ENCODE results near the gene G3BP1. TPM values are rescaled to one million over a fixed set of nuclear protein-coding genes. Genes with fewer than 3 reads are reported as not detected.

Gene G3BP1
- total and polyA plus RNA-seq, 8 donors: 15.1 to 138 (median 53.1) TPM

DNA sequence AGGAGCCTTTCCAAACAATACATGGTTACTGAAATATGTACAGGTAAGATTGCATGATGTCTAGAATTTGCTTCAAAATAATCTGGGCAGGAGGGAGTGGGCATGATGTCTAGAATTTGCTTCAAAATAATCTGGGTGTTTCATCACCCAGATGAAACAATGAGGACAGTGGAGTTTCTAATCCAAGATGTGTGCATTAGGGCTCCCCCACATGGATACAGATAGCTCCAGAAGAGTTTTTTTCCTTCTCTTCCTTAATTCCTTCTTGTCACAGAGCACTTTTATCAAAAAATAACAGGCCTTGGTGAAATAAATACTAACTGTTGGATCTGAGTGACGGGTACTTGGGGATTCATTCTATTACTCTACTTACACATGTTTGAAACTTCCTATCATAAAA is 28.2 kb upstream of the G3BP1 start:
- TF ChIP-seq POLR2AphosphoS5 (IDR thresholded peaks at IDR 0.05): no peak
- TF ChIP-seq EP300 (IDR thresholded peaks at IDR 0.05): no peak
- no peak for TF ChIP-seq POLR2A (IDR thresholded peaks at IDR 0.05)
- TF ChIP-seq, protein P1, sequence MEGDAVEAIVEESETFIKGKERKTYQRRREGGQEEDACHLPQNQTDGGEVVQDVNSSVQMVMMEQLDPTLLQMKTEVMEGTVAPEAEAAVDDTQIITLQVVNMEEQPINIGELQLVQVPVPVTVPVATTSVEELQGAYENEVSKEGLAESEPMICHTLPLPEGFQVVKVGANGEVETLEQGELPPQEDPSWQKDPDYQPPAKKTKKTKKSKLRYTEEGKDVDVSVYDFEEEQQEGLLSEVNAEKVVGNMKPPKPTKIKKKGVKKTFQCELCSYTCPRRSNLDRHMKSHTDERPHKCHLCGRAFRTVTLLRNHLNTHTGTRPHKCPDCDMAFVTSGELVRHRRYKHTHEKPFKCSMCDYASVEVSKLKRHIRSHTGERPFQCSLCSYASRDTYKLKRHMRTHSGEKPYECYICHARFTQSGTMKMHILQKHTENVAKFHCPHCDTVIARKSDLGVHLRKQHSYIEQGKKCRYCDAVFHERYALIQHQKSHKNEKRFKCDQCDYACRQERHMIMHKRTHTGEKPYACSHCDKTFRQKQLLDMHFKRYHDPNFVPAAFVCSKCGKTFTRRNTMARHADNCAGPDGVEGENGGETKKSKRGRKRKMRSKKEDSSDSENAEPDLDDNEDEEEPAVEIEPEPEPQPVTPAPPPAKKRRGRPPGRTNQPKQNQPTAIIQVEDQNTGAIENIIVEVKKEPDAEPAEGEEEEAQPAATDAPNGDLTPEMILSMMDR (IDR thresholded peaks at IDR 0.05): no peak
- Histone ChIP-seq H3K4me1 (peaks cover 10 to 42% (median 28%) of the 10 kb centered on the region in 4 donors), H3K9me3 (no peaks in the 10 kb centered on the region), H3K4me3 (no peak overlapping the region), H3K27me3 (no peaks in the 10 kb centered on the region), H3K27ac (no peak overlapping the region), H3K36me3 (peaks cover 9 to 49% (median 43%) of the 10 kb centered on the region in 4 donors)
- intact Hi-C loops (cut with DNase I; ENCODE audit: low total_unique reads): loop anchor here (5.0 to 10.0 kb wide), 2 partner anchors 86 to 299 kb away; partner anchors contain the start of gene SLC36A1
- DNase-seq: no peak
- WGBS, 5 donors: 94 to 100% (median 95%) methylated on average over 1 of the region's 1 CpG

DNA sequence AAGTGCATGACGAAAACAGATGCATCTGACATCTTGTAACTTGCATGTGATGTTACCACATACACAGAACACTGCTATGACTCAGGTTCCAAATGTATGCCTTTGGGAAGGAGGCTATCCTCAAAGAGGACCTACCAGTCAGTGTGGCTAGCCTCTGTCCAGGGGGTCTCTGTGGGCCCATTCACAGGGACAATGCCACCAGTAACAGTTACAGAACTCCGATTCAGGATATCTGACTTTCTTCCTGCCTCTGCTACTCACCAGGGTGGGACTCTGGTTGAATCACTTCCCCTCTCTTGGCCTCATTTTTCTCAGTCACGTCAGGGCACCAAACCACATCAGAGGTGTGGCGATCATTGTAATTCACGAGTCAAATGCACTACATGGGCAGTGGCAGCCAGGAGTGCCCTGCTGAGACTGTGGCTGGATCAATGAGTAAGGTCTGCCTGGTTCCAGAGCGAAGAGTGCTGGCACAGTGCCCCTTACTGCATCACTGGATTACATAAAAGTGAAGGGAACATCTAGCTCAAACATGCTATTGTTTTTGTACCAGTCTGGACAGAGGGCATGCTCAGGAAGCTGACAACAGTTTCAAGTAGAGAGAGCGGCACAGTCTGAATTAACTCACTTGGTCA is 26.6 kb upstream of the G3BP1 start:
- 69 to 76% (median 73%) methylated on average over 7 of the region's 7 CpGs for WGBS, 5 donors
- peak; percentile 31 to 37 for DNase-seq
- no peak overlapping the region for H3K4me3 ChIP-seq
- peak overlapping the region in 4 of 5 donors; percentile 10 to 53 (median 27) for H3K27ac ChIP-seq
- H3K9me3 ChIP-seq: no peaks in the 10 kb centered on the region
- peaks cover 9 to 49% (median 43%) of the 10 kb centered on the region in 4 donors for H3K36me3 ChIP-seq
- TF ChIP-seq, protein P1 (IDR thresholded peaks at IDR 0.05): no peak
- TF ChIP-seq POLR2AphosphoS5 (IDR thresholded peaks at IDR 0.05): peak in 1 of 3 donors; percentile 8
- no peak for TF ChIP-seq EP300 (IDR thresholded peaks at IDR 0.05)
- no peak for TF ChIP-seq POLR2A (IDR thresholded peaks at IDR 0.05)
- intact Hi-C loops (cut with DNase I; ENCODE audit: low total_unique reads): loop anchor here (10.0 kb wide), 1 partner anchor 300 kb away; the partner anchor contains the start of gene SLC36A1
- peaks cover 11 to 45% (median 25%) of the 10 kb centered on the region in 4 donors for H3K4me1 ChIP-seq
- H3K27me3 ChIP-seq: no peaks in the 10 kb centered on the region

- no peak for DNase-seq
- TF ChIP-seq POLR2AphosphoS5 (IDR thresholded peaks at IDR 0.05) (no peak), POLR2A (IDR thresholded peaks at IDR 0.05) (no peak), EP300 (IDR thresholded peaks at IDR 0.05) (no peak)
- TF ChIP-seq, protein P1 (IDR thresholded peaks at IDR 0.05): no peak
- no peaks in the 10 kb centered on the region for H3K27me3 ChIP-seq
- peaks cover 4 to 24% (median 19%) of the 10 kb centered on the region in 4 donors for H3K36me3 ChIP-seq
- H3K4me1 ChIP-seq: peaks cover 3 to 38% (median 18%) of the 10 kb centered on the region in 4 donors
- no peak overlapping the region for H3K4me3 ChIP-seq
- intact Hi-C loops (cut with DNase I; ENCODE audit: low total_unique reads): no loop called here
- WGBS, 5 donors: 92 to 97% (median 95%) methylated on average over 4 of the region's 4 CpGs
- no peaks in the 10 kb centered on the region for H3K9me3 ChIP-seq
- H3K27ac ChIP-seq: peak overlapping the region in 3 of 5 donors; percentile 1 to 30 (median 25)
Measured at GRCh38 chr5:151750121-151750520, 21.6 kb upstream of the G3BP1 start.

DNA sequence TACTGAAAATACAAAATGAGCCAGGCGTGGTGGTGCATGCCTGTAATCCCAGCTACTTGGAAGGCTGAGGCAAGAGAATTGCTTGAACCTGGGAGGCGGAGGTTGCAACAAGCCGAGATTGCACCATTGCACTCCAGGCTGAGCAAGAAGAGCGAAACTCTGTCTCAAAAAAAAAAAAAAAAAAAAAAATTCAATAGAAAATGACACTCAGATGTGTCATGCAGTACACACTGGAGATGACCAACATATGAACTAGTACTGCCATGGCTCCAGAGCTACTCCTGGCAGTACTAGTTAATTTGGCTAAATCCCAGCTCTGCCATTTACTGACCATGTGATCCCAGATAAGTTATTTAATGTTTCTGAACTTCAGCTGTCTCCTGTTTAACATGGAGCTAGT is 20.7 kb upstream of the G3BP1 start:
- no peaks in the 10 kb centered on the region for H3K27me3 ChIP-seq
- TF ChIP-seq POLR2AphosphoS5 (IDR thresholded peaks at IDR 0.05) (no peak), POLR2A (IDR thresholded peaks at IDR 0.05) (no peak), EP300 (IDR thresholded peaks at IDR 0.05) (no peak)
- TF ChIP-seq, protein P1 (IDR thresholded peaks at IDR 0.05): no peak
- 74 to 98% (median 91%) methylated on average over 4 of the region's 4 CpGs for WGBS, 5 donors
- no peak overlapping the region for H3K4me3 ChIP-seq
- no peaks in the 10 kb centered on the region for H3K9me3 ChIP-seq
- no peak for DNase-seq
- H3K27ac ChIP-seq: no peak overlapping the region
- intact Hi-C loops (cut with DNase I; ENCODE audit: low total_unique reads): no loop called here
- peaks cover 0 to 14% (median 9%) of the 10 kb centered on the region in 4 donors for H3K36me3 ChIP-seq
- peaks cover 5 to 37% (median 18%) of the 10 kb centered on the region in 4 donors for H3K4me1 ChIP-seq

Measured in stomach (tissue), 9 donors.